Thymus (tissue), 11 donors: Measurements from ENCODE around the gene BICD1. TPM values are rescaled to one million over a fixed set of nuclear protein-coding genes. Genes with fewer than 3 reads are reported as not detected.

Experiments
- DNase-seq, 9 donors: peaks; one replicate each; pipeline ENCODE4 v3.0.0-alpha.2; 2013; ENCODE audit warnings: low spot score in 9 of 9, low read depth in 6 of 9, missing footprints in 1 of 9
- H3K27ac ChIP-seq, 2 donors: one replicate each; pipeline ENCODE4 v1.5.1; 2013; ENCODE audit warnings: control low read depth in 1 of 2, low read depth in 1 of 2, low read length in 1 of 2, mild to moderate bottlenecking in 1 of 2, moderate library complexity in 1 of 2
- H3K27me3 ChIP-seq, 2 donors: one replicate each; pipeline ENCODE4 v1.5.1; 2013; ENCODE audit warnings: low read length in 1 of 2; ENCODE audit not compliant: control insufficient read depth in 2 of 2, insufficient read depth in 1 of 2
- H3K36me3 ChIP-seq, 2 donors: one replicate each; pipeline ENCODE4 v1.5.1; 2013; ENCODE audit warnings: low read length in 1 of 2, mild to moderate bottlenecking in 1 of 2, moderate library complexity in 1 of 2; ENCODE audit not compliant: control insufficient read depth in 2 of 2, insufficient read depth in 2 of 2
- H3K4me1 ChIP-seq, 2 donors: one replicate each; pipeline ENCODE4 v1.5.1; 2013; ENCODE audit warnings: low read length in 2 of 2; ENCODE audit not compliant: control insufficient read depth in 2 of 2, insufficient read depth in 2 of 2
- H3K4me3 ChIP-seq, 2 donors: one replicate each; pipeline ENCODE4 v1.5.1; 2013; ENCODE audit warnings: low read length in 2 of 2, control low read depth in 1 of 2, mild to moderate bottlenecking in 1 of 2
- H3K9me3 ChIP-seq, 2 donors: one replicate each; pipeline ENCODE4 v1.5.1; 2013; ENCODE audit warnings: low read length in 1 of 2, mild to moderate bottlenecking in 1 of 2; ENCODE audit not compliant: control insufficient read depth in 2 of 2, insufficient read depth in 1 of 2
- WGBS: extraction: QIAGEN DNeasy Blood & Tissue Kit; methylation state at CpG from one replicate; pipeline ENCODE4 v1.1.7; 2013; 5-methylcytosine and 5-hydroxymethylcytosine counted together
- polyA plus RNA-seq: library from polyadenylated mRNA; stranded (reverse); fragments of 200-250 nt; gene quantifications from one replicate; pipeline ENCODE4 v1.2.3, GENCODE V29; 2013
- total RNA-seq: library from RNA; stranded (reverse); fragments of 120-200 nt; gene quantifications from one replicate; pipeline ENCODE4 v1.2.4, GENCODE V29; 2013
- donor health status: healthy.

Gene BICD1
- total and polyA plus RNA-seq, 2 donors: 5.5 to 12.1 TPM

DNA sequence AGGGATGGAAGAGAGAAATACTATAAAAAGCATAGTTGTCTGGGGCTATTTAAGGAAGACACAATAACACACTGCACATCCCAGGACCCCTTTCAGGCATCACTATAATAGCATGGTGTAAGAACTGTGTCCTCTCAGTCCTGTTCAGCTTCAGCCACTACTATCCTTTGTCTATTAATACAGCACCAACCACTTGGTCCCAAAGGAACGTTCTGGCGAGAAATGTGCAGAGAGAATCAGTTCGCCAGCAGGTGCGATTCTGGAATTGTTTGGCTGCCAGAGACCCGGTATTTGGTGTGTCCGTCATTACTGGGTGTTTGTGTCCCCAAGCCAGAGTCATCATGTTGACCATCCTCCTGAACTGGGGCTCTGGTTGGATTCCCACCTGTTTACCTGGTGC, 52.7 kb downstream of the BICD1 start:
- Histone ChIP-seq H3K36me3 (no peaks in the 10 kb centered on the region), H3K4me1 (no peaks in the 10 kb centered on the region), H3K9me3 (no peaks in the 10 kb centered on the region), H3K27me3 (no peaks in the 10 kb centered on the region), H3K27ac (no peak overlapping the region), H3K4me3 (no peak overlapping the region)
- 98% methylated on average over 6 of the region's 6 CpGs for WGBS
- no peak for DNase-seq

GRCh38 chr12:32159925-32160324, 53.3 kb downstream of the BICD1 start:
- Histone ChIP-seq H3K27me3 (no peaks in the 10 kb centered on the region), H3K4me3 (no peak overlapping the region), H3K27ac (no peak overlapping the region), H3K36me3 (no peaks in the 10 kb centered on the region), H3K9me3 (no peaks in the 10 kb centered on the region), H3K4me1 (no peaks in the 10 kb centered on the region)
- WGBS: 94% methylated on average over 3 of the region's 3 CpGs
- DNase-seq: no peak

- no peaks in the 10 kb centered on the region for H3K4me1 ChIP-seq
- no peaks in the 10 kb centered on the region for H3K27me3 ChIP-seq
- no peaks in the 10 kb centered on the region for H3K36me3 ChIP-seq
- H3K27ac ChIP-seq: no peak overlapping the region
- WGBS: 96% methylated on average over 5 of the region's 5 CpGs
- peaks cover 0 to 3% of the 10 kb centered on the region in 2 donors for H3K9me3 ChIP-seq
- H3K4me3 ChIP-seq: no peak overlapping the region
- no peak for DNase-seq
Measured at GRCh38 chr12:32161058-32161457, 54.4 kb downstream of the BICD1 start.

DNA sequence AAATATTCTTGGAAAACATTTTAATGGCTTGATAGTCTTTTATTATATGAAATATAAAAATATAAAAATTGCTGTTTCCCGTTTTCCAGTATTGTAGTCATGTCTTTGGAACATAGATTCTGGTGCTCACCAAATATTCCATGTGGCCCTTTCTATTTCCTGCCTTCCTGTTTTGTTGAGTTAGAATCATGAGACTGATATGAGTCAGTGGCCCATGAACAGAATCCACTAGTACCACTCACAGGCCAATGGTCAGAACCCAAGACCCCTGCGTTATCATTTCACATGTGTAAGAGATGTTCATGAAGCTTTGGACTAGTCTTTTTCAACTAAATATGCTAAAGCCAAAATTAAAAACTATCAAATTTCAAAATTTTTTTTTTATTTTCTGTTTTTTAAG, 56.9 kb downstream of the BICD1 start:
- Histone ChIP-seq H3K27me3 (no peaks in the 10 kb centered on the region), H3K36me3 (no peaks in the 10 kb centered on the region), H3K9me3 (peaks cover 0 to 3% of the 10 kb centered on the region in 2 donors), H3K27ac (no peak overlapping the region), H3K4me1 (no peaks in the 10 kb centered on the region), H3K4me3 (no peak overlapping the region)
- DNase-seq: no peak
- WGBS: 98% methylated on average over 2 of the region's 2 CpGs

- no peaks in the 10 kb centered on the region for H3K4me1 ChIP-seq
- no peaks in the 10 kb centered on the region for H3K27me3 ChIP-seq
- over 99% methylated on average over 4 of the region's 4 CpGs for WGBS
- no peak overlapping the region for H3K4me3 ChIP-seq
- DNase-seq: no peak
- peaks cover 0 to 3% of the 10 kb centered on the region in 2 donors for H3K9me3 ChIP-seq
- no peak overlapping the region for H3K27ac ChIP-seq
- no peaks in the 10 kb centered on the region for H3K36me3 ChIP-seq
Measured at GRCh38 chr12:32166510-32166909, 59.9 kb downstream of the BICD1 start.

GRCh38 chr12:32170437-32170998, 63.9 kb downstream of the BICD1 start:
- WGBS: 96% methylated on average over 6 of the region's 6 CpGs
- Histone ChIP-seq H3K9me3 (no peaks in the 10 kb centered on the region), H3K27ac (no peak overlapping the region), H3K4me3 (no peak overlapping the region), H3K36me3 (no peaks in the 10 kb centered on the region), H3K27me3 (no peaks in the 10 kb centered on the region), H3K4me1 (no peaks in the 10 kb centered on the region)
- no peak for DNase-seq

DNA sequence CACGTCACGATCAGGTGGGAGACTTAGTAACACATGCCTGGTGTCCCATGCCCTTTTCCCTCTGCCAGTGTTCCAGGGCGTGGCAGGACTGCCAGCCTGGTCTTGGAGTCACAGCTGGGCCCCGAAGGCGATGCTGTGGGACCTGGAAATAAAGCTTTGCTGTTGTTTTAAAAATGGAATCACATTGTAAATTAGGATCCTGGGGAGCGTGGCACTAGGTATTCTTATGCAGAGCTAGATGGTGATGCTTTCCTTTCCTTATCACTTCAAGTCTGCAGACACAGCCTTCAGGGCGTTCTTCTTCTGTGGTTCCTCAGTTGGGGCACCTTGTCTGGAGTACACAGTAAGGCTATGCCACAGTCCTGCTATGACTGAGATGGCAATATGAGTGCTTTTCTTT, 64.6 kb downstream of the BICD1 start:
- Histone ChIP-seq H3K9me3 (no peaks in the 10 kb centered on the region), H3K27ac (no peak overlapping the region), H3K4me3 (no peak overlapping the region), H3K36me3 (no peaks in the 10 kb centered on the region), H3K27me3 (no peaks in the 10 kb centered on the region), H3K4me1 (no peaks in the 10 kb centered on the region)
- WGBS: 98% methylated on average over 7 of the region's 7 CpGs
- DNase-seq: no peak

GRCh38 chr12:32176606-32177005, 70.0 kb downstream of the BICD1 start:
- H3K4me3 ChIP-seq: no peak overlapping the region
- no peaks in the 10 kb centered on the region for H3K27me3 ChIP-seq
- 98% methylated on average over 2 of the region's 2 CpGs for WGBS
- no peaks in the 10 kb centered on the region for H3K9me3 ChIP-seq
- no peaks in the 10 kb centered on the region for H3K4me1 ChIP-seq
- no peak overlapping the region for H3K27ac ChIP-seq
- no peak for DNase-seq
- H3K36me3 ChIP-seq: no peaks in the 10 kb centered on the region

- Histone ChIP-seq H3K9me3 (no peaks in the 10 kb centered on the region), H3K27me3 (no peaks in the 10 kb centered on the region), H3K27ac (no peak overlapping the region), H3K36me3 (no peaks in the 10 kb centered on the region), H3K4me1 (no peaks in the 10 kb centered on the region), H3K4me3 (no peak overlapping the region)
- 97% methylated on average over 6 of the region's 6 CpGs for WGBS
- DNase-seq: no peak
Measured at GRCh38 chr12:32178341-32179010, 71.8 kb downstream of the BICD1 start.
